ENCODE measurements around the gene QRFP. TPM values are rescaled to one million over a fixed set of nuclear protein-coding genes. Genes with fewer than 3 reads are reported as not detected.

Gene QRFP
- total and polyA plus RNA-seq, 8 donors, result 0.16 to 0.70 (median 0.47) TPM; not detected in 1

- intact Hi-C loops (cut with DNase I), result no loop called here
- H3K36me3 ChIP-seq, result peaks cover 0 to 100% of the 10 kb centered on the region in 2 donors
Measured at GRCh38 chr9:130883479-130883878, 13.1 kb downstream of the QRFP start.

DNA sequence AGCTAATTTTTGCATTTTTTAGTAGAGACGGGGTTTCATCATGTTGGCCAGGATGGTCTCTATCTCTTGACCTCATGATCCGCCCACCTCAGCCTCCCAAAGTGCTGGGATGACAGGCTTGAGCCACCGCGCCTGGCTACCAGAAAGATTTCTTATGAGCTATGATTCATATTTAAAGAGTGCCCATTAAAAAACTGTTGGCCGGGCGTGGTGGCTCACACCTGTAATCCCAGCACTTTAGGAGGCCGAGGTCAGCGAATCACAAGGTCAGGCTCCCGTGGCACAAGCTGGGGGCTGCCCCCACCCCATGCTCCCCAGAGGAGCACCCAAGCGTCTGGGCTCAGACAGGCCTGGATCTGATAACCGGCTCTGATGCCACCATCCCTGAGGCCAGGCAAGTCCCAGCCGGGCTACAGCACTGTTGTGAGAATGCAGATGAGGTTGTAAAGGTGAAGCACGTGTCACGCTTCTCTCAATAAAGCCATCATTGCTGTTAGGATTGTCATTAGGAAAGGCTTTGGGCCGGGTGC is 13.9 kb downstream of the QRFP start:
- ATAC-seq, result no peak
- H3K27ac ChIP-seq, result no peak overlapping the region
- TF ChIP-seq, protein P1, sequence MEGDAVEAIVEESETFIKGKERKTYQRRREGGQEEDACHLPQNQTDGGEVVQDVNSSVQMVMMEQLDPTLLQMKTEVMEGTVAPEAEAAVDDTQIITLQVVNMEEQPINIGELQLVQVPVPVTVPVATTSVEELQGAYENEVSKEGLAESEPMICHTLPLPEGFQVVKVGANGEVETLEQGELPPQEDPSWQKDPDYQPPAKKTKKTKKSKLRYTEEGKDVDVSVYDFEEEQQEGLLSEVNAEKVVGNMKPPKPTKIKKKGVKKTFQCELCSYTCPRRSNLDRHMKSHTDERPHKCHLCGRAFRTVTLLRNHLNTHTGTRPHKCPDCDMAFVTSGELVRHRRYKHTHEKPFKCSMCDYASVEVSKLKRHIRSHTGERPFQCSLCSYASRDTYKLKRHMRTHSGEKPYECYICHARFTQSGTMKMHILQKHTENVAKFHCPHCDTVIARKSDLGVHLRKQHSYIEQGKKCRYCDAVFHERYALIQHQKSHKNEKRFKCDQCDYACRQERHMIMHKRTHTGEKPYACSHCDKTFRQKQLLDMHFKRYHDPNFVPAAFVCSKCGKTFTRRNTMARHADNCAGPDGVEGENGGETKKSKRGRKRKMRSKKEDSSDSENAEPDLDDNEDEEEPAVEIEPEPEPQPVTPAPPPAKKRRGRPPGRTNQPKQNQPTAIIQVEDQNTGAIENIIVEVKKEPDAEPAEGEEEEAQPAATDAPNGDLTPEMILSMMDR (IDR thresholded peaks at IDR 0.05), result no peak
- no peaks in the 10 kb centered on the region for H3K4me1 ChIP-seq
- H3K36me3 ChIP-seq, result peaks cover 0 to 100% of the 10 kb centered on the region in 2 donors
- H3K27me3 ChIP-seq, result no peaks in the 10 kb centered on the region
- intact Hi-C loops (cut with DNase I), result no loop called here
- DNase-seq, result peak in 1 of 4 donors; percentile 62
- H3K9me3 ChIP-seq, result no peaks in the 10 kb centered on the region
- H3K4me3 ChIP-seq, result no peak overlapping the region

More at GRCh38 chr9:130883479-130883878, 13.1 kb downstream of the QRFP start:
- Histone ChIP-seq H3K4me1 (no peaks in the 10 kb centered on the region), H3K27ac (no peak overlapping the region), H3K27me3 (no peaks in the 10 kb centered on the region), H3K9me3 (no peaks in the 10 kb centered on the region), H3K4me3 (no peak overlapping the region)
- peak in 1 of 4 donors; percentile 26 for DNase-seq
- no peak for ATAC-seq
- TF ChIP-seq, protein P1 (IDR thresholded peaks at IDR 0.05), result no peak

DNA sequence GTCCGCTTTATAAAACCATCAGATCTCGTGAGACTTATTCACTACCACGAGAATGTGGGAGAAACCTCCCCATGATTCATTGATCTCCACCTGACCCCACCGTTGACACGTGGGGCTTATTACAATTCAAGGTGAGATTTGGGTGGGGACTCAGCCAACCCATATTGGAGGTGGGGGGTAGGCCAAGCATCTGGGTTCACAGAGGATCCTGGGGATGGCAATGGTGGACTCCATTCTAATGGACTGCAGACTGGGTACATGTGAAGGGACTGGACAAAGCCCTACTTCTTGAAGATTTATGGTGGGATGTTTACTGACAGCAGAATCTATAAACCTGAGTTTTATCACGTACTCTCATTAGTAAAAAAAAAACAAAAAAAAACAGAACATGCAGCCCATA is 15.1 kb downstream of the QRFP start:
- intact Hi-C loops (cut with DNase I), result no loop called here
- no peak for ATAC-seq
- no peaks in the 10 kb centered on the region for H3K9me3 ChIP-seq
- H3K27me3 ChIP-seq, result no peaks in the 10 kb centered on the region
- H3K4me3 ChIP-seq, result no peak overlapping the region
- no peak for DNase-seq
- H3K27ac ChIP-seq, result no peak overlapping the region
- TF ChIP-seq, protein P1 (IDR thresholded peaks at IDR 0.05), result no peak
- peaks cover 0 to 100% of the 10 kb centered on the region in 2 donors for H3K36me3 ChIP-seq
- no peaks in the 10 kb centered on the region for H3K4me1 ChIP-seq

DNA sequence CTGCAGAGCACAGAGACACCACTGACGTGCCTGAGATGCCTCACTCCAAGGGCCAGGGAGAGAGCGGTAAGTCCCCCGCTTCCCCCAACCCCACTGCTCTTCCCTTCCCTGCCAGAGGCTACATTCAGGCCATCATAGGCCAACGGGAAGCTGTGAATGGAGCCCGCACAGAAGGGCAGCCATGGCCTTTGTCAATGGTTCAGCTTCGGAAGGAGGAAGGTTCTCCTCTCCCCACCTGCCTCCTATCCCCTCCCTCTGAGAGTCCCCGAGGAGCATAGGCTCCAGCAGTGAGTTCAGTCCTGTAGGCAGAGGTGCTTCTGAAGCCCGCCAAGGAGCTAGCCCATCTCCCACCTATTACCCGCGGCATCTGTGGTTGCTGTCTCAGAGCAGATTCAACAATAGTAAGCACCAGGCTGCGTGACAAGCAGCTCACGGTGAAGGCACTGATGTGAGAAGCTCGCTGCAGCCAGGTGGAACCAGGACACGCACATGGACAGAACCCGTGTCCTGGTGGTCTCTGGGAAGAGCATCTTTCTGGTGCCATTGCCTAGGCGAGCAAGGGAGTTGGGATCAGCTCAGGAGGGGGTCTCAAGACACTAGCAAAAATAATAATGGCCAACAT is 15.9 kb downstream of the QRFP start:
- Histone ChIP-seq H3K4me3 (no peak overlapping the region), H3K9me3 (no peaks in the 10 kb centered on the region), H3K27ac (no peak overlapping the region), H3K36me3 (peaks cover 0 to 100% of the 10 kb centered on the region in 2 donors), H3K4me1 (no peaks in the 10 kb centered on the region), H3K27me3 (no peaks in the 10 kb centered on the region)
- intact Hi-C loops (cut with DNase I), result no loop called here
- ATAC-seq (no peak), DNase-seq (peak in 1 of 4 donors; percentile 31)
- TF ChIP-seq, protein P1 (IDR thresholded peaks at IDR 0.05), result no peak

DNA sequence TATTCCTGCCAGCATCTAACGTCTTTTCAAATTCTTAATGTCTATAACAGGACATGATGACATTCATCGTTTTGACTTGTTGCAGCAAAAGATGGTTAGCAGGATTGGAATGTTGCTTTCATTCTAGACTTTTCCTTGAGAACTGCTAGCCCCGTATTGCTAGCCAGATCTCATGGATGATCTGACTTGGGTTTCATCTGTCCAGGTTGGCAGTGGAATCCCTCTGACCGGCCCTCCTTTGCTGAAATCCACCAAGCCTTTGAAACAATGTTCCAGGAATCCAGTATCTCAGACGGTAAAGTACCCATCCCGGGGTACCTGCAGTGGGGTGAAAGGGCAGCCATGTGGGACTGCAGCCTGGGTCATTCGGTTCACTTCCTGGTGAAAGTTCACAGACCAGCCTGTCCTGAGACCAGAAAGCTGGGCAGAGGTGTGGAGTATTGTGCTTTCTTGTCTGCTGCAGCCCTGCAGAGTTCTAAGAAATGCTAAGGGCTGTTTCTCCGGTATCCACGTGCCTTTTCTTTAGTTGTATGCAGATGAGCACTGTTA is 16.7 kb downstream of the QRFP start:
- TF ChIP-seq, protein P1 (IDR thresholded peaks at IDR 0.05), result no peak
- H3K4me3 ChIP-seq, result no peak overlapping the region
- no peaks in the 10 kb centered on the region for H3K27me3 ChIP-seq
- ATAC-seq, result no peak
- H3K9me3 ChIP-seq, result no peaks in the 10 kb centered on the region
- no peaks in the 10 kb centered on the region for H3K4me1 ChIP-seq
- H3K36me3 ChIP-seq, result peaks cover 0 to 100% of the 10 kb centered on the region in 2 donors
- H3K27ac ChIP-seq, result no peak overlapping the region
- intact Hi-C loops (cut with DNase I), result loop anchor here in 1 of 2 donors (10.0 kb wide), 1 partner anchor 165 kb away; no protein-coding TSS in a partner anchor
- no peak for DNase-seq
